Measurements from ENCODE around the gene LSAMP. TPM values are rescaled to one million over a fixed set of nuclear protein-coding genes. Genes with fewer than 3 reads are reported as not detected.

Gene LSAMP
- total RNA-seq, 1 experiment from 2014 or later, result 0.90 TPM

- no peak for TF ChIP-seq CTCF (conservative IDR thresholded peaks at IDR 0.05)
- Histone ChIP-seq H2BK120ac (ENCODE audit: low read depth, low read length, poor library complexity, severe bottlenecking) (no peak overlapping the region), H2BK12ac (ENCODE audit: insufficient read length, low read depth, low read length) (no peak overlapping the region), H3K4me2 (ENCODE audit: insufficient read depth, insufficient read length, low read length) (no peak overlapping the region), H4K5ac (ENCODE audit: insufficient read length, low read depth, low read length) (no peak overlapping the region), H3K79me1 (ENCODE audit: insufficient read depth, low read depth, low read length, poor library complexity, severe bottlenecking) (no peaks in the 10 kb centered on the region), H2AFZ (ENCODE audit: low read length) (no peak overlapping the region), H3K4me1 (ENCODE audit: insufficient read depth, low read length) (peaks cover 8% of the 10 kb centered on the region; the same call in 1 of the 2 replicates), H2AK5ac (ENCODE audit: insufficient read length, low read length) (no peak overlapping the region), H2BK20ac (ENCODE audit: low read depth, low read length, poor library complexity, severe bottlenecking) (no peak overlapping the region), H3T11ph (ENCODE audit: low read length) (no peak overlapping the region), H4K20me1 (ENCODE audit: control insufficient read depth, insufficient read depth, insufficient read length) (no peaks in the 10 kb centered on the region), H3K79me2 (ENCODE audit: insufficient read depth, low read length) (no peaks in the 10 kb centered on the region), H4K91ac (ENCODE audit: insufficient read length, low read depth, low read length) (no peak overlapping the region), H3K14ac (ENCODE audit: insufficient read depth, low read length) (no peak overlapping the region), H3K56ac (ENCODE audit: insufficient read length, low read depth, low read length) (no peak overlapping the region), H2BK15ac (ENCODE audit: low read depth, low read length) (no peak overlapping the region), H3K27ac (ENCODE audit: insufficient read length, low read depth, low read length) (no peak overlapping the region), H3K23ac (ENCODE audit: insufficient read length, low read depth, low read length) (no peak overlapping the region), H3K27me3 (ENCODE audit: insufficient read depth, low read length) (no peaks in the 10 kb centered on the region), H2BK5ac (ENCODE audit: insufficient read length, low read length) (no peak overlapping the region), H3K9me3 (ENCODE audit: control insufficient read depth, low read depth, low read length) (no peaks in the 10 kb centered on the region), H3K4ac (ENCODE audit: low read depth, low read length) (no peak overlapping the region), H3K9ac (ENCODE audit: extremely low read depth, insufficient read length, low read length) (no peak overlapping the region), H4K8ac (replicated peaks; ENCODE audit: insufficient read length, low read depth, low read length) (no peak overlapping the region), H3K18ac (ENCODE audit: insufficient read length, low read depth, low read length) (no peak overlapping the region), H3K23me2 (ENCODE audit: insufficient read length, low read depth, low read length, poor library complexity, severe bottlenecking) (no peaks in the 10 kb centered on the region)
- 0 out of 5 replicates have a peak overlapping the region, but pooled peaks of 1 of the 2 experiments have one; percentile 51 for H3K4me3 Mint-ChIP-seq
- DNase-seq, result no peak
- no peaks in the 10 kb centered on the region for H3K36me3 Mint-ChIP-seq (ENCODE audit: insufficient read depth in 1 of 3, low read depth in 3 of 3)
- H3K27ac Mint-ChIP-seq, result peak overlapping the region in 2 of 3 experiments; percentile 14 to 80; a peak in 5 of 7 replicates
- peaks cover 22 to 30% of the 10 kb centered on the region in 2 experiments for H3K4me1 Mint-ChIP-seq
- no peaks in the 10 kb centered on the region for H3K27me3 Mint-ChIP-seq (ENCODE audit: low read depth)
- no peaks in the 10 kb centered on the region; a peak in 1 of 5 replicates for H3K9me3 Mint-ChIP-seq
- WGBS (ENCODE audit: extremely low coverage, insufficient read length, low lambda C conversion rate), result no CpG with 5 or more reads among the region's 3 CpGs
Measured at GRCh38 chr3:115898656-115899410, 546.5 kb downstream of the LSAMP start.
